ENCODE results near the gene NR1D1.

The NR1D1 gene

GRCh38 chr17:40058865-40059264 lies 41.5 kb downstream of the NR1D1 start:
- no peak for DNase-seq (ENCODE audit: low read depth, low spot score)
- in situ Hi-C loops (cut with HindIII; ENCODE audit: low sequenced_read_pairs), result loop anchor here (25.0 kb wide), 1 partner anchor 128 kb away; the partner anchor contains the start of gene RAPGEFL1
- H3K4me3 ChIP-seq (ENCODE audit: low read depth, low read length), result no peak overlapping the region
- TF ChIP-seq, protein P1, sequence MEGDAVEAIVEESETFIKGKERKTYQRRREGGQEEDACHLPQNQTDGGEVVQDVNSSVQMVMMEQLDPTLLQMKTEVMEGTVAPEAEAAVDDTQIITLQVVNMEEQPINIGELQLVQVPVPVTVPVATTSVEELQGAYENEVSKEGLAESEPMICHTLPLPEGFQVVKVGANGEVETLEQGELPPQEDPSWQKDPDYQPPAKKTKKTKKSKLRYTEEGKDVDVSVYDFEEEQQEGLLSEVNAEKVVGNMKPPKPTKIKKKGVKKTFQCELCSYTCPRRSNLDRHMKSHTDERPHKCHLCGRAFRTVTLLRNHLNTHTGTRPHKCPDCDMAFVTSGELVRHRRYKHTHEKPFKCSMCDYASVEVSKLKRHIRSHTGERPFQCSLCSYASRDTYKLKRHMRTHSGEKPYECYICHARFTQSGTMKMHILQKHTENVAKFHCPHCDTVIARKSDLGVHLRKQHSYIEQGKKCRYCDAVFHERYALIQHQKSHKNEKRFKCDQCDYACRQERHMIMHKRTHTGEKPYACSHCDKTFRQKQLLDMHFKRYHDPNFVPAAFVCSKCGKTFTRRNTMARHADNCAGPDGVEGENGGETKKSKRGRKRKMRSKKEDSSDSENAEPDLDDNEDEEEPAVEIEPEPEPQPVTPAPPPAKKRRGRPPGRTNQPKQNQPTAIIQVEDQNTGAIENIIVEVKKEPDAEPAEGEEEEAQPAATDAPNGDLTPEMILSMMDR (IDR thresholded peaks at IDR 0.05; ENCODE audit: low read depth, low read length), result no peak

- H3K4me3 ChIP-seq (ENCODE audit: low read depth, low read length), result no peak overlapping the region
- in situ Hi-C loops (cut with HindIII; ENCODE audit: low sequenced_read_pairs), result loop anchor here (25.0 kb wide), 1 partner anchor 129 kb away; the partner anchor contains the start of gene RAPGEFL1
- TF ChIP-seq, protein P1 (IDR thresholded peaks at IDR 0.05; ENCODE audit: low read depth, low read length), result no peak
- DNase-seq (ENCODE audit: low read depth, low spot score), result peak; percentile 38
Measured at GRCh38 chr17:40058186-40058784, 42.1 kb downstream of the NR1D1 start.

DNA sequence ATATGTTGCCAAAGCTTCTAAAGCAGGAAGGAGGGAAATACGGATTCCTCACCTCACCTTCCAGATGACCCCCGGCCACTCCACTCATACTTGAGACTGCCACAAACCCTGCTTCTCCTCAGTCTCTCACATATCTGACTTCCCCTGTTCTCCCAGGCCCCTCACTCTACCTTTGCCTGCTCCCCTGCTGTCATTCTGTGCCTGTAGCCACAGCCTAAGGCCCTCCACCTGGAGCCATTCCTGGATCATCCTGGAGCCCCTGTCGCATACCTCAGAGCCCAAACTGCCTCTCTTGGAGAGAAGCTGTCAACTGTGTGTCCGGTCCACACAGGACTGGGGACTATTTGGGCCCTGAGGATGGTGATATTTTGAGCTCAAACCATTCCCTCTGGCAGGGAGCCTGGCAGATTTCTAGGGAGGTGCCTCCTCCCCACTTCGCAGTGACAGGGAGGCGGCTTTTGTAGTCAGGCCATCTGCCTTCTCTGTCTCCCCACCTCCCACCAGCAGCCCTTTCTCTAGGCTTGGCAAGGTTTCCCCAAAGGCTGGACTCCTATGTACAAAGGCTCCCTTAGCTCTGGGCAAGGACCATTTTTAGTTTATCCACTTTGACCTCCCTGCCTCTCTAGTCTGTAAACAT lies 43.9 kb downstream of the NR1D1 start:
- TF ChIP-seq, protein P1 (IDR thresholded peaks at IDR 0.05; ENCODE audit: low read depth, low read length), result no peak
- in situ Hi-C loops (cut with HindIII; ENCODE audit: low sequenced_read_pairs), result loop anchor here (25.0 kb wide), 1 partner anchor 131 kb away; the partner anchor contains the start of gene RAPGEFL1
- no peak for DNase-seq (ENCODE audit: low read depth, low spot score)
- no peak overlapping the region for H3K4me3 ChIP-seq (ENCODE audit: low read depth, low read length)
